Tibial nerve (tissue), 4 donors: ENCODE measurements around the gene GSPT1. TPM values are rescaled to one million over a fixed set of nuclear protein-coding genes. Genes with fewer than 3 reads are reported as not detected.

Source experiments
- DNase-seq, 2 donors: peaks; one replicate each; pipeline ENCODE4 v3.0.0-alpha.2; 2019; ENCODE audit warnings: low spot score in 2 of 2
- H3K27ac ChIP-seq, 4 donors: fragments of 200-600 bp; sonication (generic) in 3 of 4; one replicate each; pipeline ENCODE4 v1.5.1; 2017 to 2019; ENCODE audit warnings: mild to moderate bottlenecking in 1 of 4
- H3K27me3 ChIP-seq, 2 donors: fragments of 200-600 bp; sonication (generic) in 1 of 2; one replicate each; pipeline versions ENCODE4 v1.5.1 to v1.6.0; 2017 to 2019
- H3K36me3 ChIP-seq, 3 donors: fragments of 200-600 bp; sonication (generic); one replicate each; pipeline ENCODE4 v1.5.1; 2018 to 2019
- H3K4me1 ChIP-seq, 4 donors: fragments of 200-600 bp; sonication (generic) in 3 of 4; one replicate each; pipeline ENCODE4 v1.5.1; 2017 to 2019
- H3K4me3 ChIP-seq, 4 donors: fragments of 200-600 bp; sonication (generic) in 3 of 4; one replicate each; pipeline ENCODE4 v1.5.1; 2017 to 2019; ENCODE audit warnings: mild to moderate bottlenecking in 1 of 4, moderate library complexity in 1 of 4
- H3K9me3 ChIP-seq, 4 donors: fragments of 200-600 bp; sonication (generic) in 3 of 4; one replicate each; pipeline ENCODE4 v1.5.1; 2017 to 2019
- CTCF ChIP-seq, 5 experiments: fragments of 200-600 bp in 3 of 5; fragments of 450-650 bp in 2 of 5; sonication (generic) in 3 of 5; IDR thresholded peaks; one replicate each; pipeline ENCODE4 v1.5.1; 2016 to 2019; ENCODE audit warnings: antibody characterized with exemption in 5 of 5, mild to moderate bottlenecking in 3 of 5, moderate library complexity in 2 of 5
- EP300 ChIP-seq, 2 donors: sonication (generic); formaldehyde crosslinking; IDR thresholded peaks; one replicate each; pipeline ENCODE4 v1.6.1; 2017; ENCODE audit warnings: antibody characterized with exemption in 2 of 2, mild to moderate bottlenecking in 1 of 2
- POLR2A ChIP-seq, 2 donors: fragments of 450-650 bp; IDR thresholded peaks; one replicate each; pipeline ENCODE4 v1.6.1; 2017; ENCODE audit warnings: antibody characterized with exemption in 2 of 2, mild to moderate bottlenecking in 2 of 2, moderate library complexity in 2 of 2
- WGBS, 2 donors: methylation state at CpG; one replicate each; pipeline ENCODE4 v1.1.5; 2018; 5-methylcytosine and 5-hydroxymethylcytosine counted together
- total RNA-seq, 4 donors: library from RNA; depleted of rRNA; stranded (reverse); fragments of >200 nt; gene quantifications; one replicate each; pipeline ENCODE4 v1.1.0, GENCODE V29; 2016

GSPT1 gene
- total RNA-seq, 4 donors from 2014 or later, result 43.2 to 49.8 (median 46.2) TPM

DNA sequence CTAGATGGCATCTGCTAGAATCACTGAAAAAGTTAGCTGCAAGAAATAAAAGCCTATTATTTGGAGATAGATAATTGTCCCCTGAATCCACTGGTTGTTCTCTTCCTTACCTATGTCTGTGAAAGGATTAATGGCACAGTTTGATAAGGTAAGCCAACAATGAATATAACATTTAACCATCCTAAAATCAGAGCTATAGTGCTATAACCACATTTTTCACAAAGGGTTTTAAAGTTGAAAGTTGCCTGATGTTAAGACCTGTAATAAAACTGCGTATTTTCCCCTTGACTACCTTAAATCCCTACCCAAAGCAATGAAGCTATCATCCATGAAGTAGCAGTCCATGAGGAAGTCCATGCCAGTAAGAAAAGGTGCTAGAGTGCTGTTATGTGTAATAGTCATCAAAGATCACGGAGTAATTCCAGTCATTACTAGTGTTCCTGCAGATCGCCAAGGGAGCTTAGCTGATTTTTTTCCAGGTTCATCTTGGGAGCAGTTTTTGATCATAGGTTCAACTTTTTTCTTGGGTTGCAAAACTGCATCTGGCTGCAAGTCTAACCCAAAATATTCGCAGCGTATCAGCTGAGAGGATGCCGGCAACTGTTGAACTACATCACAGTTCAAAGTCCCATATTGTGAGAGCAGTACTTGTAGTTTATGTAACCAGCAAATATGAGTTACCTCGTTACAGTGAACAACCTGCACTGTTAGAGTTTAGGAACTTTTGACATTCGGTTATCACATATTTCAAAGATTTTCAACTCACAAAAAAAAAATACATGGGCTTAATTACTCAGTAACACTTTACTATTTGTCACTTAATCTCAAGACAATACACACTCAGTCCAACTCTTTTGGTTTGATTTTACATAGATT is 46.2 kb downstream of the GSPT1 start:
- no peaks in the 10 kb centered on the region for H3K9me3 ChIP-seq
- TF ChIP-seq EP300 (IDR thresholded peaks at IDR 0.05), result no peak
- no peak for TF ChIP-seq POLR2A (IDR thresholded peaks at IDR 0.05)
- TF ChIP-seq CTCF (IDR thresholded peaks at IDR 0.05), result no peak
- H3K4me1 ChIP-seq, result peaks cover 0 to 34% (median 0%) of the 10 kb centered on the region in 4 donors
- DNase-seq, result no peak
- 90 to 91% methylated on average over 8 of the region's 8 CpGs for WGBS, 2 donors
- peaks cover 0 to 33% (median 0%) of the 10 kb centered on the region in 3 donors for H3K36me3 ChIP-seq
- no peak overlapping the region for H3K27ac ChIP-seq
- H3K4me3 ChIP-seq, result no peak overlapping the region
- H3K27me3 ChIP-seq, result no peaks in the 10 kb centered on the region

GRCh38 chr16:11868412-11868980 is 47.3 kb downstream of the GSPT1 start:
- Histone ChIP-seq H3K27ac (no peak overlapping the region), H3K27me3 (no peaks in the 10 kb centered on the region), H3K36me3 (peaks cover 0 to 24% (median 0%) of the 10 kb centered on the region in 3 donors), H3K4me1 (peaks cover 0 to 34% (median 0%) of the 10 kb centered on the region in 4 donors), H3K9me3 (no peaks in the 10 kb centered on the region), H3K4me3 (no peak overlapping the region)
- TF ChIP-seq EP300 (IDR thresholded peaks at IDR 0.05) (no peak), POLR2A (IDR thresholded peaks at IDR 0.05) (no peak), CTCF (IDR thresholded peaks at IDR 0.05) (no peak)
- no peak for DNase-seq
- WGBS, 2 donors, result 73 to 82% methylated on average over 2 of the region's 2 CpGs

DNA sequence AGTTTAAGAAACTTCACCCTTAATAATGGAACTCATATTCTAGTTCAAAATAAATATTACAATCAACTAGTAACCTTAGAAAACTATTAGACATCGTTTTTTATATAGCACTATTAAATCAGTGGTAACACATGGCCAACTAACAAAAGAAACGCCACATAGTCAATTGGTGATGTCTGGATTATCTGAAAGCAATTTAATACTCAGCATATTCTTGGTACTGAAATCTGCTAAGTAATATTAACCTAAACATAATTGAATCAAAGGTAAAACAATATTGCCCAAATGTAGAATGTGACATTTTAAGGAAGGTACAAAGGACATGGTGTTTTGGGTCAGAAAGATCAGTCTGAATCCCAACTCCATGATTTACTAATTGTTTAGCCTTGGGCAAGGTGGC is 53.3 kb downstream of the GSPT1 start:
- Histone ChIP-seq H3K36me3 (no peaks in the 10 kb centered on the region), H3K9me3 (no peaks in the 10 kb centered on the region), H3K4me1 (peaks cover 0 to 20% (median 0%) of the 10 kb centered on the region in 4 donors), H3K27ac (no peak overlapping the region), H3K27me3 (no peaks in the 10 kb centered on the region), H3K4me3 (no peak overlapping the region)
- 84 to 94% methylated on average over 2 of the region's 2 CpGs for WGBS, 2 donors
- no peak for TF ChIP-seq EP300 (IDR thresholded peaks at IDR 0.05)
- TF ChIP-seq CTCF (IDR thresholded peaks at IDR 0.05), result no peak
- TF ChIP-seq POLR2A (IDR thresholded peaks at IDR 0.05), result no peak
- DNase-seq, result no peak

GRCh38 chr16:11857161-11857560 is 58.6 kb downstream of the GSPT1 start:
- Histone ChIP-seq H3K9me3 (no peaks in the 10 kb centered on the region), H3K27me3 (no peaks in the 10 kb centered on the region), H3K27ac (no peak overlapping the region), H3K36me3 (peaks cover 0 to 4% (median 0%) of the 10 kb centered on the region in 3 donors), H3K4me1 (peaks cover 0 to 24% (median 10%) of the 10 kb centered on the region in 4 donors), H3K4me3 (no peak overlapping the region)
- 82 to 94% methylated on average over 4 of the region's 4 CpGs for WGBS, 2 donors
- TF ChIP-seq EP300 (IDR thresholded peaks at IDR 0.05) (no peak), CTCF (IDR thresholded peaks at IDR 0.05) (no peak), POLR2A (IDR thresholded peaks at IDR 0.05) (no peak)
- no peak for DNase-seq
